ENCODE results near the gene DEK.

GRCh38 chr6:18264219-18264922 is at the start of gene DEK:
- TF ChIP-seq CTCF (conservative IDR thresholded peaks at IDR 0.05 in 1 of 2, IDR thresholded peaks at IDR 0.05 in 1 of 2; ENCODE audit: extremely low read depth in 1 of 2, insufficient read depth in 1 of 2, low read depth in 1 of 2, low read length in 2 of 2) (peak; percentile 19 to 61), EZH2 (IDR thresholded peaks at IDR 0.05; ENCODE audit: borderline replicate concordance, low read length) (no peak)
